Muscle of arm (tissue), 12 donors: ENCODE results near the gene CAMKK1. TPM values are rescaled to one million over a fixed set of nuclear protein-coding genes. Genes with fewer than 3 reads are reported as not detected.
"Not testable (repeated sequence)": the region's sequence is repeated elsewhere in the genome, so short reads cannot be mapped to it uniquely, and the experiment has no call there.

Experiments used
- DNase-seq: peaks from one replicate; pipeline ENCODE4 v3.0.0-alpha.2; 2013
- polyA plus RNA-seq, 12 donors: library from polyadenylated mRNA; unstranded; fragments of 120-200 nt; gene quantifications; one replicate each; pipeline ENCODE4 v1.2.1, GENCODE V29; 2013; ENCODE audit not compliant: insufficient read length in 12 of 12

The CAMKK1 gene
- polyA plus RNA-seq, 12 donors = 5.6 to 8.7 (median 7.4) TPM; not detected in 1

DNA sequence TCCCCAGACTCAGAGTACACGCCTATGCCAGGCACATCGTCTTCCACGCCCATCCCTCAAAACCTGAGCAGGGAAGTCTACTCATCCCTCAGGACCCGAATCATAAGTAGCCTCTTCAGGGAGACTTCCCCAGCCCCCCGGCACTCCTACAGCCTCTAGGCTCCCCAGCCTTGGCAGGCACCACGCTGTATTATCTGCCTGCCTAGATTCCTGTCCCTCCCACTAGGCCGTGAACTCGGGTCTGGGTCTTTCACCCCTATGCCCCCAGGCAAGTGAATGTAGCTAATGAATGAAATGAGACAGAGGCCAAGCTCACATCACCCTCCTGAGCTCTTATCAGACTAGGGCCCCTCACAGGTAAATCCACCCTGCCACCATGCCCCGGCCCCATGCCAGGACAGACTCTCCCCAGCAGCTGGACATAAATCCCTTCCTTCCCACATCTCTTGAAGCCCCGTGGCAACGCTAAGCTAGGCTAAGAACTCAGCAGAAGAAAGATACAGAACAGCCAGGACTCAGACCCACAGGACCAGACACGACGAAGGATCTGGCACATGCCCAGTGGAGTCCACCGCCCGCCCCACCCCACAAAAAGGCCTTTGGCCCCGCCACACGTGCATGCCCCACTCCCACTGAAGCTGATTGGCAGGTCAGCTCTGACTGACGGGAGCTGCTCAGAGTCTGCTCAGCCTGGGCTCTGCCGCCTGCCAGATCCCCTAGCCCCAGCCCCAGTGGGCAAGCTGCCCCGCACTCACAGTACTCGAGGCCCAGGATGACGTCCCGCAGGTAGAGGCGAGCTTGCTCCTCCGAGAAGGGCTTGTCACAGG, 13.0 kb downstream of the CAMKK1 start:
- no peak for DNase-seq

DNA sequence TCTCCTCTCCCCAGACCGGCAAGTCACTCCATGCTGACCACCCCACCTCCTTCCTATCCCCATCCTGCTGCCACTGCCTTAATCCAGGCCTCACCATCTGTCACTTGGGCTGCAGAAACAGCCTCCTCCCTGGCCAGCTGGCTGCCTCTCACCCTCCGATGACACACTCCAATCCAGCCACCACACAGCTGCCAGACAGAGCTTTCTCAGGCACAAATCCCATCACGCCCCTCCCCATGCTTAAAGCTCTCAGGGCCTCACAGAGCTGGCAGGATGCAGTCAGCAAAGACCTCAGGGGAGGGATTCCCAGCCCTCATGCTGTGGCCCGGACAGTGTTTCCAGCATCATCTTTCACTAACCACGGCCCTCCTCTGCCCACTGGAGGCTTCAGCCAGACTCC, 13.7 kb downstream of the CAMKK1 start:
- DNase-seq = no peak

DNA sequence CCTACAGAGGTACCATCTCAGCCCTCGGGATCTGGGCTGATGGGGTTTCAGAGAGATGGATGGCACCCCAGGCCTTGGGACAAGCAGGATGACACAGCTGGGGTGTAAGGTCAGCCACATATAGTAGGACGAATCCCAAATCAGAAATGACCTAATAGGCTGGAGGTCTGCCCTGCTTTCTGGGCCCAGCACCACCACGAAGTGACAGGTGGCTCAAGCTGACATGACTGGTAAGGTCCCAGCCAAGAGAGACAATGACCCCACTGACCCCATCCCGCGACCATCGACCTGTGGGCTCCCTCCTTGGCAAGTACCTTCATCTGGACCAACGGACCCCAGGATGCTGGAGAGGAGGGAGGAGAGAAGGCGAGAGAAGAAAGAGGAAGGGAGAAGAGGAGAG, 15.6 kb downstream of the CAMKK1 start:
- no peak for DNase-seq

DNA sequence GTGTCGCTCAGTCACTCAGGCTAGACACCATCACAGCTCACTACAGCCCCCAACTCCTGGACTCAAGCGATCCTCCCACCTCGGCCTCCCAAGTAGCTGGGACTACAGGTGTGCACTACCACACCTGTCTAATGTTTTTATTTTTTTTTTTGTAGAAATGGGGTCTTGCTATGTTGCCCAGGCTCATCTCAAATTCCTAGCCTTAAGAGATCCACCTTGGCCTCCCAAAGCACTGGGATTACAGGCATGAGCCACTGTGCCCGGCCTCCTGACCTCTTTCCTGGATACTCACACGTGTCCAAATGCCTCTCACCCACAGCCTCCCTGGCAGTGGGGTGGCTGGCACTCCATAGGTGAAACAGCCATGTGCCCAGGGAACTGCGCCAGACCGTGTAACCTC, 17.5 kb downstream of the CAMKK1 start:
- DNase-seq = no peak

DNA sequence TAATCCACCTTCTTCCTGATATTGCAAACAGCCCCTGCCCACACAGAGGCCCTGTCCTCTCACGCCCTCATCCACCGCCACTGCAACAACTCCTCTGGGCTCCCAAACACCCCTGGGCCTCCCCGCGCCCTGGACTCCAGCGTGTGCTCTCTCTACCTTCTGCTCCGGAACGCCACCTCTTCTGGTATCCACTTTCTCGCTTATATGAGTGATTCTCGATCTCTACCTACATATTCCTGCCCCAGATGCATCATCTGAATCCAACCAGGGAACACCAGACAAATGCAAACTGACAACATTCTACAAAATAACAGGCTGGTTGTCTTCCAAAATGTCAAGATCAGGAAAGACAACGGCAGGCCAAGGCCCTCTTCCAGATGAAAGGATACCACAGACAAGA, 19.0 kb downstream of the CAMKK1 start:
- no peak for DNase-seq

DNA sequence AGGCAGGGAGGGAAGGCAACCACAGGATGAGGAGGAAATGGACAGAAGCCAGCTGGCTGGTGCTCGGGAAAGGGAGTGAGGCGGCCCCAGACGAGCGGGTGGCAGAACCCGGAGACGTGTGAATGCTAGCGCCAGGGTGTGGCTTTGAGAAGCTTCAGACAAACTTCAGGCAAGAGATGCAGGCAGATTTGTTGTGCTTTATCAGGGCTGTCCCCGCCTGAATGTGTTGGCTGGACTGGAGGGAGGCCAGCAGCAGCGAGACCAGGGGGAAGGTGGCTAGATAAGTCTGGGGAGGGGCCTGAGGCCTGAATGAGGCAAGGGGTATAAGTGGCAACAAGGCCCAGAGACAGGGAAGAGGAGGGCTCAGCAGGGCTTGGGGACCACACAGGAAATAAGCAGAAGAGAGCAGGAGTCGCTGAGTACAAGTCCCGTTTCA, 22.0 kb downstream of the CAMKK1 start:
- no peak for DNase-seq

DNA sequence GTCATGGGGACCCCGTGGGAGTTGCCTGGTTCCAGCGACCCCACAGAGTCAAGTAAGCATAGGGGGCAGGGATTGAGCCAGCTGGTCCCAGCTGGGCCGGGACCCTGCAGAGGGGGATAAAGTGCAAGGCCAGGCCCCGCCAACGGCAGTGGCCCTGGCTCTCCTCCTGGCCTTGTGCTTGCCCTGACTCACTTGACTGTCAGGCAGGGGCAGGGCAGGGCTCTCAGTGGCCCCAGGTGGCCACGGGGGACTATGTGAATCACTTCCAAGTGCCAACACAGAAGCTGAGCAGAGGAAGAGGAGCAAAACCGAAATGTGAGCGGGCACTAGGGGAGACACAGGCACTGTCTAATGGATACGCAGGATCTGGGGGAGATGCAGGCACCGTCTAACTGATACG, 25.2 kb downstream of the CAMKK1 start:
- DNase-seq = no peak

DNA sequence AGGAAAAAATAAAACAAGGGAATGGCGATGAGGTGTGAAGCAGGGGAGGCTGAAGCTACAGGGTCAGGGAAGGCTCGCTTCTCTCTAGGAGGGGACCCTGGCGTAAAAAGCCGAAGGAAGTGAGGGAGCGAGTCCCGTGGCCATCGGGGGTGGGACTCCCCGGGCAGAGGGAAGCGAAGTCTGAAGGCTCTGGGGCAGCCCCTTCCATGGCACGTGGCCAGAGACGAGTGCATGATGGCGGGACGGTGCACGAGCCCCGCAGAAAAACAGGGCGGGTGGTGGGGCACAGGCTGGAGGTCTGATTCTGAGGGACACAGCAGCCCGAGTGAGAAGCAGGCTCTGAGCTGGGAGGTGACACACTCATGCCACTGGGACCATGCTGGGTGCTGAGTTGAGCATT, 25.7 kb downstream of the CAMKK1 start:
- no peak for DNase-seq

DNA sequence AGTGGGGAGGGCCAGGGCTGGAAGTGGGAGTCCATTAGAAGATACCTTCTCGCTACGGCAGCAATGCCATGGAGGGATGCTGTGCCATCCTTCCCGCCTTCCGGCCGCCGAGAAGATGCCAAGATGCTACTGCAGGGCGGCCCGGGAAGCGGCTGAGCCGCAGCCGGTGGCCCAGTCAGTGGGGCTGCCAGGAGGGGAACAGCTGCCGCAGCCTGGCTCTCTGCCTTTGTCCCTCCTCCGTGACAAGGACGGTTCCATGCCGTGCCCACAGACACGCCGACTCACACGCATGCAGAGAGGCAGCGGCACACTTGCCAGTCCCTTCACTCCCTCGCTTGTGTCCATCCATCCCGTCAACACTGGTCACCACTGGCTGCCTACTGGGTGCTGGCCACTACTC, 26.6 kb downstream of the CAMKK1 start:
- DNase-seq = no peak

DNA sequence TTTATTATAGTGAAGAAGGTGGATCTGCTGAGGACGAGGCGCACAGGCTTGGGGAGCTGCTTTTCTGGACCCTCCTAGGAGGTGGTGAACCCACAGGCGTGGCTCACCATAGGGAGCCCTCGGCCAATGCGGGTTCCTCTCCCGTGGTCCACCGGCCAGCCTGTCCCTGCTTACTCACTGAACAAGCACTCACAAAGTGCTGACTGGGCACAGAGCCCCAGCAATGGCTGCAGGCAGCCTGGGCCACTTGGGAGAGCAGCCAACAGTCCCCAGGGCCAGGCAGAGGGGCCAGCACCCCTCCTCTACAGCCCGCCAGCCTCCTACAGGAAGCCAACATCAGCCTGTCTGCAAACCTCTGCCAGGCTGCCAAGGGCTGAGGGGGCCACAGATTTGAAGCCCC, 27.7 kb downstream of the CAMKK1 start:
- no peak for DNase-seq

DNA sequence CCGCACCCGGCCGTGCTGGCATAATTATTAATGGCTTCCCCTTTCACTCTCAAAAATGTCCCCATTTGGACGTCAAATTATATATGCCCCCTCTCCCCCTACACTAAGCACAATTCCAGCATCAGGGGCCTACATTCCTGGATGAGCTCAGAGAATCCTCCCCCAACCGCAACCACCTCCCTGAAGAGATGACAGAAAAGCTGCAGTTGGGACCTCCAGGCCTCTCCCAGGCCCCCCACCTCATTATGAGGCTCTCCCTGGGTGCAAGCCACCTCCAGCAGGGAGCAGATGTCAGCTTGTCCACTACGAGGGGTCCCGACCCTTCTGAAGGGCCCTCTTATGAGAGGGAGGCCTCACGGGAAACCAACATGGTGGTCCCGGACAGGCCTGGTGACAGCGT, 28.3 kb downstream of the CAMKK1 start:
- no peak for DNase-seq

DNA sequence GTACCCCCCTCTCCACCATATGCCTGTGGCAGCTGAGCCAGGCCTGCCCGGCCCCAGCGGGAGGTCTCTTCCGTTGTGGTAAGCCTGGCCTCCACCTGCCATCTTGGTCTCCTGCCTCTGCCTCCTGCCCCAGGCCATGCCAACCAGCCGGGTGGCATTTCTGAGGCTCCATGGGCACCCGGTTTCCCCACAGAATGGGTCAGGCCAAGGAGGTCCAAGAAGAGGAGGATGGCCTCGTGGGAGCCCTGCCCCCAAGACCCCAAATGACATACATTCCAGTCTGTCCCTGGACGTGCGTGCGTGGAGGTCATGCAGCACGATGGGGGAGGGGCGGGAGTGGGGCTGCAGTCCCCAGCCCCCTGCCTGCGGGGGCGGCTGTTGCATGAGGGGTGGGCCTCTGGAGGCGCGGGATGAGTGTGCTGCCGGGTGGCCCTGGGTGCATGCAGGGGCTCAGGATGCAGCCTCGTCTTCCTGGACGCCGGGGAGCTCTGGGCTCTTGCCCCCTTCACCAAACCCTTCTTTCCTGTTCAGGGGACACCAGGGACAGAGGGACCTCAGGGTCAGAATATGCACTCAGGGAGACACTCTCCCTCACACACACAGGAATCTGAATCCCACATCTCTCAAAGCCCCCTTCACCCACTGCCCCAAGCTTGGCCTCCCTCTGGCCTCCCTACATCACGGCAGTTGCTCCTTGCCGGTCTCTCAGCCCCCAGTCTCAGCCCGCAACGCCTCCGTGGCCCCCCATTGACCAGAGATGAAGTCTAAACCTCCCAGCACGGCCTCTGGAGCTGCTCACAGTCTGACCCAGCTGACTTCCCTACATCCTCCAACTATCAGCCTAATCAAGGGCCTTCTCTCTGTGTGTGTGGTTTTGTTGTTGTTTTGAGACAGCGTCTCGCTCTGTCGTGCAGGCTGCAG, 30.8 kb downstream of the CAMKK1 start:
- no peak for DNase-seq

DNA sequence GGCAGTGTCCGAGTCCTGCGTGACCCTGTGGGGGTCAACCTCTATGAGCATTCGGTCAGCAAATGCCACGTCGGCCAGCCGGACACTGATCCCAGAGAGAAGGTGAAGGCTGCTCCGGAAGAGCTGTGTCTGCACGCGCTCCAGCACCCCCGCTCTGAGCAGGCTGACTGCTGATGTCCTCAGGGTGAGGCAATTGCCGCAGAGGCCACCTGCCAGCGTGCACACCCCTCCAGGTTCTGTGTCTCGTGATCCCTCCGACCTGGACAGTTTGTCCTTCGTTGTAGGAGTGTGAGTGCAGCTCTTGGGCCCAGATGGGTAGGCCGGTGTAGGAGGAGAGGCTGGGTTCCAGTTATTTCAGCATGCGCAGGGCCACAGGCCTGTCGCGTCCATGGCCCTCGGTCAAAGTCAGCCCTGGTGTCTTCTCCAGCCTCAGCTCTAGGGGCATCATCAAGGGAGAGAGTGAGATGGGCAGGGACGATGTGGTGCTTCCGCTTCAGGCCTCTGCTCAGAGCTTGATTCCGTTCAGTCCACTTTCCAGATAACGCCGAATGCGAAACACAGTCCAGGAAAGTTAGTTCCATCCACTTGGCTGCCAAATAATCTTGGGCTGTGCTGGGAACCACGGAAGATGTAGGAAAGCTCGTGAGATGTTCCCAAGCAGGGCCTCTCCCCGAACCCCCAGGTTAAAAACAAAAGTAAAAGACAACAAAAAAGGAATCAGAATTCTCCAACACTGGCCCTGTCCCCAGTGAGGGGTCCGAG, 31.7 kb downstream of the CAMKK1 start:
- DNase-seq = no peak

DNA sequence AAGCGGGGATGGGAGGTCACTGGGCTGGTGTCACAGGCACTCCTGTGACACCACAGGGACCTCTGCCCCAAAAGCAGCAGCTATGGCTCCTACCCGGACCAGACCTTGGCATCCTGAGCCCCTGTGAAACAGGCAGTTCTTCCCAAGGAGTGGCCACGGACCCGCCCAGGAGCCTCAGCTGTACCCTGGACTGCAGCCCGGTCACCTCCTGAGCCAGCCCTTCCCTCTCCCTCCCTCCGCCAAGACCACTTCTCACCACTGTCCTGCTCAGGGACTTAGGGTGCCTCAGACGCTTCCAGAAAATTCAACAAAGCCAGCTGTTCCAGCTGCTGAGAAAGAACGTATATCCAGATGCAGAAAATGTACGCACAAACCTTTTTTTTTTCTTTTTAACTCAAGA, 32.9 kb downstream of the CAMKK1 start:
- DNase-seq = peak; percentile 72

DNA sequence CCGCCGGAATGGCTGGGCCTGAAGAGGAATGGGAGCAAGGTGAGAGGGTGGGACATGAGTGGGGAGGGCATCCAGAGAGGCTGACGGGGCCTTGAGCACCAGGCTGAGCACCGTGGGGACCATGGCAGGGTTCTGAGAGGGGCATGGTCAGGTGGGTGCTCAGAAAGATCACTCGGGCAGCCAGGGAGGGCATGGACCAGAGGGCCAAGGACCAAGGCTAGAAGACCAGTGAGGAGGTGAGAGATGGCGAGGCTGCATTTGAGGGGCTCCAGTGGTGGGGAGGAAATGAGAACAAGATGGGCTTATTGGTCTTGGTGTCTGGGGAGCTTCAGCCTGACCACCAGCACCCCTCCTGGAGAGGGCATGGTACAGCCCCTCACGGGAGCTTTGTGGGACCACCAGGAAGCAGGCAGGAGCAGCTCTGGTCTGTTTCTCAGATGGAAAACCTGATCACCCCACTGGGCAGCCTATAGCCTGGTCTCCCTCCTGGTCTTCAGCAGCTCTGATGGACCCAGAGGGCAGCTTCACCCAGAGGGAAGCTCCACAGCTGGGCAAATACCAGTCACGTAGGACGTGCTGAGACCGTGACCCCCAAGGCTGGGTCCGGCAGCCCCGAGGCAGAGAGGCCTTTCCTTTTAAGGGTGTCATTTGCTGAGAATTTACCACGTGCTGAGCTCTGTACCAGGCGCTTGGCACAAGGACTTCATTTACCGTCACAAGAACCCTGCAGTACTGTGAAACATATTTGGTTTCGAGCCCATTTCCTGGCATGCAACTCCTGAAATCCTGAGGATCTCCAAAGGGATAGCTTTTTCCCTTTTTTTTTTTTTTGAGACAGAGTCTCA, 35.4 kb downstream of the CAMKK1 start:
- DNase-seq = no peak

DNA sequence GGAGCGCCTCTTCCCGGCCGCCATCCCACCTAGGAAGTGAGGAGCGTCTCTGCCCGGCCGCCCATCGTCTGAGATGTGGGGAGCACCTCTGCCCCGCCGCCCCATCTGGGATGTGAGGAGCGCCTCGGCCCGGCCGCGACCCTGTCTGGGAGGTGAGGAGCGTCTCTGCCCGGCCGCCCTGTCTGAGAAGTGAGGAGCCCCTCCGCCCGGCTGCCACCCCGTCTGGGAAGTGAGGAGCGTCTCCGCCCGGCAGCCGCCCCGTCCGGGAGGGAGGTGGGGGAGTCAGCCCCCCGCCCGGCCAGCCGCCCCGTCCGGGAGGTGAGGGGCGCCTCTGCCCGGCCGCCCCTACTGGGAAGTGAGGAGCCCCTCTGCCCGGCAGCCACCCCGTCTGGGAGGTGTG, 38.6 kb downstream of the CAMKK1 start:
- DNase-seq = not testable (repeated sequence)

DNA sequence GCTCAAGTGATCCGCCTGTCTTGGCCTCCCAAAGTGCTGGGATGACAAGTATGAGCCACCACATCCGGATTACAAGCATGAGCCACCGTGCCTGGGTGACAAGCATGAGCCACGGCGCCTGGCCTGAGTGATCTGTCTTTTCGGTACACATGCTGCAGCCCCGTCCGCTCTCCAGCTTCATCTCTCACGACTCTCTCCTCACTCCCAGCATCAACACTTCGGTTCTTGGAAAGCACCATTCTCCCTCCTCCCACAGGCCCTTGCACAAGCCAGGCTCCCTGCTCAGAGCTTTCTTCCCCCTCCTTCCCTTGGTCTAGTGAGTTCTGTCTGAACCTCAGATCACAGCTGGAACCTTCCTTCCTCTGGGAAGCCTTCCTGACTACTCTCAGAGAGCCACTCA, 40.3 kb downstream of the CAMKK1 start:
- DNase-seq = peak; percentile 45

DNA sequence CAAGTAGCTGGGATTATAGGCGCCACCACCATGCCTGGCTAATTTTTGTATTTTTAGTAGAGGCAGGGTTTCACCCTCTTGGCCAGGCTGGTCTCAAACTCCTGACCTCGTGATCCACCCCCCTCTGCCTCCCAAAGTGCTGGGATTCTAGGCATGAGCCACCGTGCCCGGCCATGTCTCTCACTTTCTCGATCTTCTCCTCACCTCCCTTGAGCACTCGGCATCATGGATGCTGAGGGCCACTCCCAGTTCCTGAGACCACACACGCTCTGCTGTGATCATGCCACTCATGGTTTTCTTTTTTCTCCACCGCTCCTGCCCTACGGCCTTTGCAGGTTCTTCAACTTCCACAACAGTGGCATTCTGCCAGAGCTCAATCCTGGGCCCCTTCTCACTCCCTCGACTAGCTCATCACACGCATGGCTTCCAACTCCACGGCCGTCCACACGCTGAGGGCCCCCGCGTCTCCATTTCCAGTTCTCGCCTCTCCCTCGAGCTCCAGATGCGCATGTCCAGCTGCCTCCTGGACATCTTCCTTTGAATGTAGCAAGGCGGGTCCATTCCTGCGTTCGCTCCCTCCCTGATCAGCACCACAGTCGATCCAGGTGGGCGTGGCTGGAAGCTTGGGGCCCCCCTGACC, 41.3 kb downstream of the CAMKK1 start:
- no peak for DNase-seq

DNA sequence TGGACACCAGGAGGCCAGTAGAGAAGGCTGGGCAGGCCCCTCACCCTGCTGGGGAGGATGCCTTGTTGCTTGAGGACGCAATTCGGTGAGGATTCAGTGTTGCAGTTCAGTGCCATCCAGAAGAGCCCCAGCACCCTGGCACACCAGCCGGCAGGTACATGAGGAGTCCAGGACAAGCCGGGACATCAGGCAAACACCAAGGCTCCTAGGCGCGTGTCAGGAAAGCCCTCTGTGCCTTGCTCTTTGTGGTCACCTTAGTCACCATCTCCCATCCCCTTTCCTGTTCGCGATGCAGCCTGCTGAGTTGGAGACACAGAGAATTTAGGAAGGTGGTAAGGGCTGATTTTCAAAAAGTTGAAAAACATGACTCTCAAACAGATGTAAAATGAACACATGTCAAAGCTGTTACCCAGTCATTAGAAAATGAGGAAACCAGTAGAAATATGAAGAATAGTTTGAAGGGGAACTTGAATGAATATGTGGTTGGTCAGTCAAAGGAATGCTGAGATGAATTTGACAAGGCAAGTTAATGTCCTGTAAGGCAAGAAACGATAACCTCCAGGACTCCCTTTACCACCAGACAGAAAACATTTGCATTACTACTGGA, 44.5 kb downstream of the CAMKK1 start:
- no peak for DNase-seq

DNA sequence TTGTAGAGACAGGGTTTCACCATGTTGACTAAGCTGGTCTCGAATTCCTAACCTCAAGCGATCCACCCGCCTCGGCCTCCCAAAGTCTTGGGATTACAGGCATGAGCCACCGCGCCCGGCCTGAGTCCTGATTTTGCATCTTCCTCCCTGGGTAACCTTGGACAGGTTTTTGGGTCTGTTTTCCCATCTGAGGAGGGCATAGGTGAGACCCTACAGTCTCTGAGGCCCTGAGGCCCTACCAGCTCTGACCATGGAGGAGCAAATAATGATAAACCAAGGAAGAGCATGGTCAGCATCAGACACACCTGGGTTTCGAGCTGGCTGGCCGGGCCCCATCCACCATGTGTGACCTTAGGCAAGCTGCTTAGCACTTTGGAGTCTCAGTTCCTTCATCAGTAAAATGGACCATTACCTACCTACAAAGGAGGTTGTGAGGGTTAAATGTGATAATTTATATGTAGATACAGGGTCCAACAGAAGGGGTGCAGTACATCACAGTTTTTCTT, 45.6 kb downstream of the CAMKK1 start:
- no peak for DNase-seq
